HCT116 (cell line): ENCODE data around the gene ANO3. TPM values are rescaled to one million over a fixed set of nuclear protein-coding genes. Genes with fewer than 3 reads are reported as not detected.

ENCODE experiments used
- ATAC-seq: fragments of 200-7000 bp; cut with Tn5 transposase; 2 replicates; pipeline ENCODE4 v1.9.1; 2020; ENCODE audit warnings: mild to moderate bottlenecking, moderate library complexity
- BruUV-seq: library from RNA; stranded (reverse); fragments of 400-500 nt; replicated peaks from 2 replicates; lab custom pipeline; 2021; lab: Mats Ljungman, UMichigan
- CTCF ChIA-PET: fragments of 300-600 bp; sonication (Branson Sonifier 250); formaldehyde crosslinking; loops from one replicate; lab custom pipeline; 2021; ENCODE audit warnings: antibody characterized with exemption; lab: Charles Lee
- POLR2A ChIA-PET: fragments of 300-600, 350-600 bp; sonication (Branson Sonifier 250); formaldehyde crosslinking; loops from one replicate; lab custom pipeline; 2021; ENCODE audit warnings: antibody characterized with exemption; lab: Charles Lee
- RAD21 ChIA-PET, 2 experiments: fragments of 300-600 bp; sonication (Branson Sonifier 250); formaldehyde crosslinking; loops; one replicate each; lab custom pipeline; 2023; ENCODE audit warnings: low total read pairs in 2 of 2; ENCODE audit not compliant: uncharacterized antibody in 2 of 2, unreplicated experiment in 2 of 2, low non-redundant PET in 1 of 2; lab: Charles Lee
- DNase-seq: peaks from one replicate; pipeline ENCODE4 v3.0.0-alpha.2; 2010; ENCODE audit warnings: low read depth, low spot score
- H2AFZ ChIP-seq: fragments of 200-600 bp; shearing (Covaris generic), sonication (generic); 2 replicates; pipeline ENCODE4 v1.6.1; 2017; ENCODE audit warnings: low read depth, mixed run types, mixed read lengths, antibody characterized with exemption, low read length; ENCODE audit not compliant: poor library complexity, severe bottlenecking
- H3K27ac ChIP-seq: 2 replicates; pipeline ENCODE4 v1.5.1; 2012; ENCODE audit warnings: low read depth, low read length
- H3K27me3 ChIP-seq: fragments of 200-600 bp; sonication (generic); 2 replicates; pipeline ENCODE4 v1.6.1; 2016; ENCODE audit warnings: mixed run types, low read length, mixed read lengths; ENCODE audit not compliant: insufficient read depth
- H3K36me3 ChIP-seq, 2 experiments: fragments of 200-500 bp in 1 of 2; fragments of 200-600 bp in 1 of 2; sonication (Bioruptor generic) in 1 of 2; sonication (generic) in 1 of 2; 2 replicates each; pipeline versions ENCODE4 v1.5.1 to v1.6.1; 2014 to 2016; ENCODE audit warnings: low read length in 2 of 2, inconsistent platforms in 1 of 2, mixed read lengths in 1 of 2, mixed run types in 1 of 2; ENCODE audit not compliant: insufficient read depth in 2 of 2, control insufficient read depth in 1 of 2
- H3K4me1 ChIP-seq, 2 experiments: fragments of 200-600 bp in 1 of 2; sonication (generic) in 1 of 2; 2 replicates each; pipeline versions ENCODE4 v1.5.1 to v1.6.1; 2012 to 2017; ENCODE audit warnings: low read length in 2 of 2, inconsistent platforms in 1 of 2, mild to moderate bottlenecking in 1 of 2, mixed read lengths in 1 of 2, mixed run types in 1 of 2, moderate library complexity in 1 of 2; ENCODE audit not compliant: insufficient read depth in 2 of 2, control insufficient read depth in 1 of 2
- H3K4me2 ChIP-seq: fragments of 200-600 bp; sonication (generic); 2 replicates; pipeline ENCODE4 v1.6.1; 2017; ENCODE audit warnings: mixed run types, low read length, mixed read lengths
- H3K4me3 ChIP-seq, 2 experiments: fragments of 200-600 bp in 1 of 2; sonication (generic) in 1 of 2; replicated peaks in 1 of 2; 2 replicates each; pipeline ENCODE4 v1.5.1; 2011 to 2016; ENCODE audit warnings: low read length in 2 of 2, control low read depth in 1 of 2, low read depth in 1 of 2, mild to moderate bottlenecking in 1 of 2, mixed read lengths in 1 of 2, mixed run types in 1 of 2
- H3K79me2 ChIP-seq: fragments of 200-600 bp; sonication (generic); 2 replicates; pipeline ENCODE4 v1.6.1; 2017; ENCODE audit warnings: mild to moderate bottlenecking, mixed run types, low read length, moderate library complexity, mixed read lengths; ENCODE audit not compliant: insufficient read depth
- H3K9ac ChIP-seq: fragments of 200-600 bp; sonication (generic); 2 replicates; pipeline ENCODE4 v1.6.1; 2016; ENCODE audit warnings: low read length, mixed read lengths
- H3K9me2 ChIP-seq: fragments of 200-600 bp; sonication (generic), shearing (Covaris generic); 2 replicates; pipeline ENCODE4 v1.6.1; 2017; ENCODE audit warnings: mixed run types, mild to moderate bottlenecking, moderate library complexity; ENCODE audit not compliant: insufficient read depth
- H3K9me3 ChIP-seq, 2 experiments: fragments of 200-500 bp in 1 of 2; fragments of 200-600 bp in 1 of 2; sonication (Bioruptor generic) in 1 of 2; sonication (generic) in 1 of 2; 2 replicates each; pipeline ENCODE4 v1.6.1; 2014 to 2017; ENCODE audit warnings: low read length in 2 of 2, mixed read lengths in 2 of 2, inconsistent platforms in 1 of 2, low read depth in 1 of 2, mild to moderate bottlenecking in 1 of 2, mixed run types in 1 of 2, moderate library complexity in 1 of 2; ENCODE audit not compliant: control insufficient read depth in 1 of 2, insufficient read depth in 1 of 2
- H4K20me1 ChIP-seq: fragments of 200-600 bp; sonication (generic), shearing (Covaris generic); 2 replicates; pipeline ENCODE4 v1.6.1; 2017; ENCODE audit warnings: mixed run types, mild to moderate bottlenecking, moderate library complexity; ENCODE audit not compliant: insufficient read depth
- CBX3 ChIP-seq: IDR thresholded peaks from 2 replicates; pipeline ENCODE4 v1.6.1; 2012; ENCODE audit warnings: low read depth
- CEBPB ChIP-seq: IDR thresholded peaks from 2 replicates; pipeline ENCODE4 v1.6.1; 2012; ENCODE audit warnings: low read depth
- ELF1 ChIP-seq: IDR thresholded peaks from 2 replicates; pipeline ENCODE4 v1.6.1; 2012; ENCODE audit warnings: low read depth, borderline replicate concordance
- EZH2 ChIP-seq: fragments of 200-600 bp; sonication (generic); IDR thresholded peaks from 2 replicates; pipeline ENCODE4 v1.6.1; 2017; ENCODE audit warnings: antibody characterized with exemption, mixed run types
- EZH2phosphoT487 ChIP-seq: fragments of 200-600 bp; IDR thresholded peaks from 2 replicates; pipeline ENCODE4 v1.6.1; 2018; ENCODE audit warnings: antibody characterized with exemption, borderline replicate concordance
- JUND ChIP-seq: IDR thresholded peaks from 2 replicates; pipeline ENCODE4 v1.6.1; 2012
- POLR2A ChIP-seq: IDR thresholded peaks from 2 replicates; pipeline ENCODE4 v1.7.0; 2011; ENCODE audit warnings: borderline replicate concordance; ENCODE audit not compliant: insufficient read depth, insufficient read length; ENCODE audit errors: extremely low read depth
- POLR2AphosphoS5 ChIP-seq: IDR thresholded peaks from 2 replicates; pipeline ENCODE4 v1.6.1; 2011; ENCODE audit warnings: mild to moderate bottlenecking, low read depth, low read length, moderate library complexity
- RAD21 ChIP-seq: IDR thresholded peaks from 2 replicates; pipeline ENCODE4 v1.6.1; 2012; ENCODE audit warnings: low read depth, mild to moderate bottlenecking
- SIN3A ChIP-seq: IDR thresholded peaks from 2 replicates; pipeline ENCODE4 v1.6.1; 2012; ENCODE audit warnings: low read depth
- TCF7L2 ChIP-seq: IDR thresholded peaks from 2 replicates; pipeline ENCODE4 v1.7.0; 2011; ENCODE audit warnings: borderline replicate concordance, inconsistent platforms; ENCODE audit not compliant: insufficient read depth, insufficient read length; ENCODE audit errors: extremely low read depth
- intact Hi-C: fragments of 100-400 bp; cut with micrococcal nuclease; formaldehyde crosslinking; loops from 2 replicates; pipeline ENCODE4 v1.10.0; 2022
- total RNA-seq: library from RNA; stranded (reverse); gene quantifications from one replicate; pipeline ENCODE4 v1.2.1, GENCODE V29; 2021; ENCODE audit not compliant: unreplicated experiment
- TF ChIP-seq, protein P1 (sequence below): IDR thresholded peaks from 2 replicates; pipeline ENCODE4 v1.6.1; 2012
- TF ChIP-seq, protein P2 (sequence below): IDR thresholded peaks from 2 replicates; pipeline ENCODE4 v1.6.1; 2011; ENCODE audit warnings: mild to moderate bottlenecking, low read length, moderate library complexity; ENCODE audit not compliant: insufficient replicate concordance; ENCODE audit errors: extremely low read depth
- TF ChIP-seq, protein P3 (sequence below): IDR thresholded peaks from 2 replicates; pipeline ENCODE4 v1.6.1; 2012

Gene ANO3
- total RNA-seq, 1 experiment from 2014 or later: not detected

DNA sequence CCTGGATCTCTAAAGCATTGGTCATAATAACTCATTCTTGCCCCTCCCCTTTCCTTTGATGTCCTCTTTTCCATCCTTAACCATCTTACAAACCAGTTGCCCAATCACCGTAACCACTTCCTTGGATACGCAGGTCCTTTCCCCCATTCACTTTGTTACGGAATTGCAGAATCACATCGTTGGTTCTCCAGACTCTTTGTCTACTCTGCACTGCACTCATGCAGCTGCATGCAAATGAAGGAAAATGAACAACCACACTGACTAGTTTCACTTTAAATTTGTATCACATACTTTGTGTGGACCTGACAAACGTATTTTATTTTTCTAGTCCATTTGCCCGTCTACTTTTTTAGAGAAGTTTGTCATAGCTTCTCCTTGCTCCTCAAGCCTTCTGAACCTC, 320.0 kb downstream of the ANO3 start:
- intact Hi-C loops: loop anchor here (10.0 kb wide), 1 partner anchor 357 kb away; no protein-coding TSS in a partner anchor
- Histone ChIP-seq H3K9ac (no peak overlapping the region), H3K9me3 (peaks cover 0 to 10% of the 10 kb centered on the region in 2 experiments; a peak in 2 of 4 replicates), H3K4me3 (no peak overlapping the region), H3K9me2 (no peaks in the 10 kb centered on the region), H2AFZ (no peak overlapping the region), H4K20me1 (no peaks in the 10 kb centered on the region), H3K4me1 (no peaks in the 10 kb centered on the region), H3K36me3 (no peaks in the 10 kb centered on the region), H3K27ac (no peak overlapping the region), H3K79me2 (no peaks in the 10 kb centered on the region), H3K4me2 (no peak overlapping the region), H3K27me3 (no peaks in the 10 kb centered on the region)
- TF ChIP-seq, protein P1, sequence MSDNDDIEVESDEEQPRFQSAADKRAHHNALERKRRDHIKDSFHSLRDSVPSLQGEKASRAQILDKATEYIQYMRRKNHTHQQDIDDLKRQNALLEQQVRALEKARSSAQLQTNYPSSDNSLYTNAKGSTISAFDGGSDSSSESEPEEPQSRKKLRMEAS: no peak
- TF ChIP-seq POLR2A (no peak), JUND (no peak), EZH2phosphoT487 (no peak), SIN3A (no peak), ELF1 (no peak), CBX3 (no peak), RAD21 (no peak), EZH2 (no peak), TCF7L2 (no peak), POLR2AphosphoS5 (no peak), CEBPB (no peak)
- TF ChIP-seq, protein P2, sequence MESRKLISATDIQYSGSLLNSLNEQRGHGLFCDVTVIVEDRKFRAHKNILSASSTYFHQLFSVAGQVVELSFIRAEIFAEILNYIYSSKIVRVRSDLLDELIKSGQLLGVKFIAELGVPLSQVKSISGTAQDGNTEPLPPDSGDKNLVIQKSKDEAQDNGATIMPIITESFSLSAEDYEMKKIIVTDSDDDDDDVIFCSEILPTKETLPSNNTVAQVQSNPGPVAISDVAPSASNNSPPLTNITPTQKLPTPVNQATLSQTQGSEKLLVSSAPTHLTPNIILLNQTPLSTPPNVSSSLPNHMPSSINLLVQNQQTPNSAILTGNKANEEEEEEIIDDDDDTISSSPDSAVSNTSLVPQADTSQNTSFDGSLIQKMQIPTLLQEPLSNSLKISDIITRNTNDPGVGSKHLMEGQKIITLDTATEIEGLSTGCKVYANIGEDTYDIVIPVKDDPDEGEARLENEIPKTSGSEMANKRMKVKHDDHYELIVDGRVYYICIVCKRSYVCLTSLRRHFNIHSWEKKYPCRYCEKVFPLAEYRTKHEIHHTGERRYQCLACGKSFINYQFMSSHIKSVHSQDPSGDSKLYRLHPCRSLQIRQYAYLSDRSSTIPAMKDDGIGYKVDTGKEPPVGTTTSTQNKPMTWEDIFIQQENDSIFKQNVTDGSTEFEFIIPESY: no peak
- TF ChIP-seq, protein P3, sequence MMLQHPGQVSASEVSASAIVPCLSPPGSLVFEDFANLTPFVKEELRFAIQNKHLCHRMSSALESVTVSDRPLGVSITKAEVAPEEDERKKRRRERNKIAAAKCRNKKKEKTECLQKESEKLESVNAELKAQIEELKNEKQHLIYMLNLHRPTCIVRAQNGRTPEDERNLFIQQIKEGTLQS: no peak
- DNase-seq: no peak
- no TSS peak for BruUV-seq
- ChIA-PET POLR2A (no interaction called here), RAD21 (no interaction called here), CTCF (no interaction called here)
- no peak for ATAC-seq
